Right lobe of liver (tissue), 6 donors: ENCODE results near the gene MZT2A. TPM values are rescaled to one million over a fixed set of nuclear protein-coding genes. Genes with fewer than 3 reads are reported as not detected.
"Not testable (repeated sequence)": the region's sequence is repeated elsewhere in the genome, so short reads cannot be mapped to it uniquely, and the experiment has no call there.

ENCODE experiments used
- ATAC-seq, 4 donors: fragments of 200-7000 bp; cut with Tn5 transposase; one replicate each; pipeline ENCODE4 v1.9.1; 2020; ENCODE audit warnings: mild to moderate bottlenecking in 4 of 4, moderate library complexity in 4 of 4
- DNase-seq, 3 donors: peaks; one replicate each; pipeline ENCODE4 v3.0.0-alpha.2; 2020
- H3K27ac ChIP-seq, 3 donors: fragments of 200-600 bp; one replicate each; pipeline ENCODE4 v1.8.0; 2022
- H3K27me3 ChIP-seq, 2 donors: fragments of 200-600 bp; one replicate each; pipeline ENCODE4 v1.8.0; 2022
- H3K36me3 ChIP-seq, 4 donors: fragments of 200-600 bp; sonication (generic) in 1 of 4; one replicate each; pipeline versions ENCODE4 v1.5.1 to v1.8.0; 2017 to 2022; ENCODE audit warnings: control low read depth in 1 of 4
- H3K4me1 ChIP-seq, 4 donors: fragments of 200-600 bp; sonication (generic) in 1 of 4; one replicate each; pipeline versions ENCODE4 v1.5.1 to v1.8.0; 2017 to 2022; ENCODE audit warnings: control low read depth in 1 of 4
- H3K4me3 ChIP-seq, 3 donors: fragments of 200-600 bp; one replicate each; pipeline ENCODE4 v1.8.0; 2022
- H3K9me3 ChIP-seq, 4 donors: fragments of 200-600 bp; sonication (generic) in 1 of 4; one replicate each; pipeline versions ENCODE4 v1.5.1 to v1.8.0; 2017 to 2022; ENCODE audit warnings: control low read depth in 1 of 4
- POLR2A ChIP-seq: fragments of 450-650 bp; IDR thresholded peaks from one replicate; pipeline ENCODE4 v1.6.1; 2017; ENCODE audit warnings: antibody characterized with exemption, mild to moderate bottlenecking
- WGBS: methylation state at CpG from one replicate; pipeline ENCODE4 v1.1.6; 2018; ENCODE audit warnings: low coverage, low lambda C conversion rate; ENCODE audit not compliant: insufficient coverage; ENCODE audit errors: missing lambda C conversion rate; 5-methylcytosine and 5-hydroxymethylcytosine counted together
- intact Hi-C, 2 donors: fragments of 100-400 bp; cut with DNase I; formaldehyde crosslinking; loops; one replicate each; pipeline versions ENCODE4 v1.11.2 to v1.14.1; 2022
- total RNA-seq, 6 experiments: library from RNA; depleted of rRNA in 2 of 6; stranded (reverse); fragments of >200 nt in 2 of 6; fragmentation: NEBNext Ultra II Directional in 3 of 6; extraction: Animal tissue kit (Norgen Biotek cat#: 25700) in 3 of 6; gene quantifications; one replicate each; pipeline versions ENCODE4 v1.1.0 to v1.2.4, GENCODE V29; 2016 to 2023
- TF ChIP-seq, protein P1 (sequence below), 4 donors: fragments of 200-600 bp in 3 of 4; fragments of 450-650 bp in 1 of 4; IDR thresholded peaks; one replicate each; pipeline versions ENCODE4 v1.5.1 to v1.8.0; 2016 to 2022; ENCODE audit warnings: antibody characterized with exemption in 4 of 4, mild to moderate bottlenecking in 2 of 4
- donor health status: DM: no; HTN: yes; CAD: no.
- donor health status: DM: no; HTN: no; CAD: no.
- donor health status: DM: no; HTN: no; CAD: no.
- donor health status: DM: no; HTN: yes; CAD: no.
- donor health status: DM: no; HTN: yes; CAD: no.

The MZT2A gene
- total RNA-seq, 6 experiments from 2014 or later = 36.5 to 61.9 (median 42.6) TPM

DNA sequence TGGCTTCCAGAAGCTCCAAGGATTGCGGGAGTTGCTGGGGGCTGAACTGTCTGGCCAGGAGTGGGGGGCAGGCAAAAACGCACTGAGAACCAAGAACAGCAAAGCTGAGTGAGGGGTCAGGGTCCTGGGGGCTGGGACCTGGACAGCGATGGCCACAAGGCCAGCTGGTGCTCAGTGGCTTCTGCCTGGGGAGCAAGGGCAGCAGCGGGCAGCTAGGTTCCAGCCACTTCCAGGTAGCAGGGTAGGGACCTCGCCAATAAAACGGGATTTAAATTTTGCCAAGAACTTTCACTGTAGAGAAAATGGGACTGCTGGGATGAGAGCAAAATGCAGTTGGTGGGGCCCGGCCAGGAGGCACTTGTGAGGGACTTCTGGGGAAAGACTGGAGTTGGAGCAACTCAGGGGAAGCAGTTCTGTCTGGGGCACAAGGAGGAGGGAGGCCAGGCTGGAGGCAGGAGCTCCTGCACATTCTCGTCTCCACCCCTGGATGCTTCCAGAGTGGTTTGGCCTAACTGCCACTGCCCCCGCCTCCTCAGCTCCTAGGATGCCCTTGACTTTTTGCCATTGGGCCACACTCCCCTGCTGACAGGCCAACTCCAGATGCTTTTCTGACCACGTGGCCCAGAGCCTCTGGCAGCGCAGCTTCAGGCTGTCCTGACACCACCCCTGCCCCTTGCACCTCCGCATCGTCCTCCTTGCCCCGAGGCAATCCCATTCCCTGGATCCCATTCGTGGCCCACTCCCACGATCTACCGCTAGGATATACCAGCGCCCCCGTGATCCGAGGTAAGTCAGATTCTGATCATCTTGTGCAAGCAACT lies 30.0 kb upstream of the MZT2A start:
- WGBS = 75% methylated on average over 9 of the region's 20 CpGs
- no peak overlapping the region for H3K27ac ChIP-seq
- H3K4me3 ChIP-seq = no peak overlapping the region
- intact Hi-C loops = no loop called here
- H3K9me3 ChIP-seq = no peaks in the 10 kb centered on the region
- DNase-seq = no peak
- peak in 1 of 4 donors; percentile 28 for ATAC-seq
- TF ChIP-seq, protein P1, sequence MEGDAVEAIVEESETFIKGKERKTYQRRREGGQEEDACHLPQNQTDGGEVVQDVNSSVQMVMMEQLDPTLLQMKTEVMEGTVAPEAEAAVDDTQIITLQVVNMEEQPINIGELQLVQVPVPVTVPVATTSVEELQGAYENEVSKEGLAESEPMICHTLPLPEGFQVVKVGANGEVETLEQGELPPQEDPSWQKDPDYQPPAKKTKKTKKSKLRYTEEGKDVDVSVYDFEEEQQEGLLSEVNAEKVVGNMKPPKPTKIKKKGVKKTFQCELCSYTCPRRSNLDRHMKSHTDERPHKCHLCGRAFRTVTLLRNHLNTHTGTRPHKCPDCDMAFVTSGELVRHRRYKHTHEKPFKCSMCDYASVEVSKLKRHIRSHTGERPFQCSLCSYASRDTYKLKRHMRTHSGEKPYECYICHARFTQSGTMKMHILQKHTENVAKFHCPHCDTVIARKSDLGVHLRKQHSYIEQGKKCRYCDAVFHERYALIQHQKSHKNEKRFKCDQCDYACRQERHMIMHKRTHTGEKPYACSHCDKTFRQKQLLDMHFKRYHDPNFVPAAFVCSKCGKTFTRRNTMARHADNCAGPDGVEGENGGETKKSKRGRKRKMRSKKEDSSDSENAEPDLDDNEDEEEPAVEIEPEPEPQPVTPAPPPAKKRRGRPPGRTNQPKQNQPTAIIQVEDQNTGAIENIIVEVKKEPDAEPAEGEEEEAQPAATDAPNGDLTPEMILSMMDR (IDR thresholded peaks at IDR 0.05) = no peak
- no peak for TF ChIP-seq POLR2A
- H3K27me3 ChIP-seq = no peaks in the 10 kb centered on the region
- H3K4me1 ChIP-seq = no peaks in the 10 kb centered on the region
- H3K36me3 ChIP-seq = no peaks in the 10 kb centered on the region

DNA sequence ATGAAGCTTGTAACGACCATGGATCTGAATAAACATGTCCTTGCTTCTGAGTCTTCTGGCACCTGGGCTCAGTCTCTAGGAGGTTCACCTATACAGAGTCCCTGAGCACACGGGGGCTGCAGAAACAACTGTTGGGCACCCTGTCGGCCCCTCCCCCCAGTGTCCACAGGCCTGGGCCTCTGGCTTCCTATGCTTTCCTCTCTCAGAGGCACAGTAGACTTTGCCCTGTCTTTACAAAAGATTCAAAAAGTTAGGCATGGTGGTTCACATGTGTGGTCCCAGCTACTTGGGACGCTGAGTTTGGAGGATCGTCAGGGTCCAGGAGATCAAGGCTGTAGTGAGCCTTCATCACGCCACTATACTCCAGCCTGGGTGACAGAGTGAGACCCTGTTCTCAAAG lies 29.3 kb upstream of the MZT2A start:
- H3K4me1 ChIP-seq, H3K27ac ChIP-seq, H3K4me3 ChIP-seq, H3K27me3 ChIP-seq, intact Hi-C loops, DNase-seq, H3K36me3 ChIP-seq, ATAC-seq, H3K9me3 ChIP-seq: not testable (repeated sequence)
- WGBS = 67% methylated on average over 1 of the region's 6 CpGs

DNA sequence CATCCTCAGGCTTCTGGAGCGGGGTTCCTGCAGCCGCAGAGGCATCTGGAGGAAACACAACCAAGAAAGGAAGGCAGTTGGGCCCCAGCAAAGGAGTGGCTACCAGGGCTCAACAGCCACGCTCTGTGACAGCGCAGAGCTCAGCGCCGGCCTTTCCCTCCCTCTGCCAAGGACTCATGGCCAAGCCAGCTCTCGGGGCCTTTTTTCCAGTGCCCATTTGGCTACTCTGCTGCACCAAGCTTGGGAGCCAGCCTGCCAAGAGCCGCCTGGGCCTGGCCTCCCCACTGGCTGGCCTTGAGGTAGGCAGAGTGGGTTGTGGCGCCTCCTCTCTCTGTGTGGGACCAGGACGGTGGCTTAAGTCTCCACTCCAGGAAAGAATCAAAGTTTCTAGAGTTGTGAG lies 28.3 kb upstream of the MZT2A start:
- no peak for ATAC-seq
- no peaks in the 10 kb centered on the region for H3K27me3 ChIP-seq
- H3K4me1 ChIP-seq = no peaks in the 10 kb centered on the region
- DNase-seq = peak in 1 of 3 donors; percentile 13
- H3K27ac ChIP-seq = no peak overlapping the region
- intact Hi-C loops = no loop called here
- no peak overlapping the region for H3K4me3 ChIP-seq
- WGBS = no CpG with 5 or more reads among the region's 10 CpGs
- no peaks in the 10 kb centered on the region for H3K36me3 ChIP-seq
- H3K9me3 ChIP-seq = no peaks in the 10 kb centered on the region
- TF ChIP-seq POLR2A = no peak
- TF ChIP-seq, protein P1 (IDR thresholded peaks at IDR 0.05) = no peak

DNA sequence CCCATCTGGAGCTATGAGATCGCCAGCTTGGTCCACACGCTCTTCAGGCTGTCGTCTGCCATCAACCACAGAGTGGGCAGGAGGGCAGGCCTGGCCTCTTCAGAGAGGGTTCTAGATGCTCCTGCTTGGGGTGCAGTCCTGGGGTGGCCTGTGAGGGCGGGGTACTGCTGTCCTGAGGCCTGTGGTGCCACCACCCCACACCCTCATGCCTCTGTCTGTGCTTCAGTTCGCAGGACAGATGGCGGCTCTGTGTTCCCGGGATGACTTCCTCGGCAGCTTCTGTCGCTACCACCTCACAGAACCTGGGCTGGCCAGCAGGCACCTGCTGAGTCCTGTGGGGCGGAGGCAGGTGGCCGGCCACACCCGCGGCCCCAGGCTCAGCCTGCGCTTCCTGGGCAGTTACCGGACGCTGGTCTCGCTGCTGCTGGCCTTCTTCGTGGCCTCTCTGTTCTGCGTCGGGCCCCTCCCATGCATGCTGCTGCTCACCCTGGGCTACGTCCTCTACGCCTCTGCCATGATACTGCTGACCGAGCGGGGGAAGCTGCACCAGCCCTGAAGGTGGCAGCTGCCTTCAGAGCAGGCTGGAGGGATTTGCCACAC lies 27.8 kb upstream of the MZT2A start:
- H3K9me3 ChIP-seq, intact Hi-C loops, H3K4me1 ChIP-seq, DNase-seq, H3K27me3 ChIP-seq, H3K27ac ChIP-seq, H3K36me3 ChIP-seq, H3K4me3 ChIP-seq, ATAC-seq: not testable (repeated sequence)
- WGBS = no CpG with 5 or more reads among the region's 24 CpGs

DNA sequence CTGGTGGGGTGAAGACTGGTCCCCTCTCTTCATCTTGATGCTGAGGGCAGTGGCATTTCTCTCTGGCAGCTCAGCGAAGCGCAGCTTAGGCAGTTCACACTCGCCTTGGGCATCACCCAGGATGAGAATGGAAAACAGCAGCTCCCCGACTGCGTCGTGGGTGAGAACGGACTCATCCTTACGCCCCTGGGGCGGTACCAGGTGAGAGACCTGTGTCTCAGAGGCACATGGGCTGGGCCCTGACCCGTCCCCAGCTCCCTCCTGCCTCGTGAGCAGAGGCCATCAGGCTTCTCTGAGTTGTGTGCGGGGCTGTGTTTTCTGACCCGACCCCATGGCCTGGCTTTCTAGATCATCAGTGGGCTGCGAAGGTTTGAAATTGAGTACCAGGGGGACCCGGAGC lies 27.3 kb upstream of the MZT2A start:
- ATAC-seq (no peak), DNase-seq (peak in 1 of 3 donors; percentile 9)
- WGBS = 80% methylated on average over 1 of the region's 15 CpGs
- no peak overlapping the region for H3K4me3 ChIP-seq
- TF ChIP-seq, protein P1 (IDR thresholded peaks at IDR 0.05) = no peak
- TF ChIP-seq POLR2A = no peak
- no peaks in the 10 kb centered on the region for H3K27me3 ChIP-seq
- H3K27ac ChIP-seq = no peak overlapping the region
- no peaks in the 10 kb centered on the region for H3K36me3 ChIP-seq
- intact Hi-C loops = no loop called here
- H3K4me1 ChIP-seq = no peaks in the 10 kb centered on the region
- H3K9me3 ChIP-seq = no peaks in the 10 kb centered on the region

DNA sequence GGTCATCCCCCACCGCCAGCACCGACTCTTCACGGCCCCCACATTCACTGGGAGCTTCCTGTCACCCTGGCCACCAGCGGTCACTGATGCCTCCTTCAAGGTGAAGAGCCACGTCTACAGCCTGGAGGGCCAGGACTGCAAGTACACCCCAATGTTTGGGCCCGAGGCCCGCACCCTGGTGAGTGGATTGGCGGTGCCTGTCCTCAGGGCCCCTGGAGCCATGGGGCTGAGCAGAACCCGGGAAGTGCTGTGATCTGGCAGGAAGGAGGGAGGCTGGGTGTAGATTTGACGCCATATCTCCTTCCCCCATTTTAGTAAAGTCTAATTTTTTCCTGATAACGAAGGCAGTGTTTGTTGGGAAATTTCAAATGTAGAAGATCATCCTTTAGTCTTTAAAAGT lies 26.3 kb upstream of the MZT2A start:
- ATAC-seq, H3K27me3 ChIP-seq, H3K4me3 ChIP-seq, H3K9me3 ChIP-seq, H3K27ac ChIP-seq, intact Hi-C loops, H3K4me1 ChIP-seq, H3K36me3 ChIP-seq, DNase-seq: not testable (repeated sequence)
- 67% methylated on average over 1 of the region's 11 CpGs for WGBS

DNA sequence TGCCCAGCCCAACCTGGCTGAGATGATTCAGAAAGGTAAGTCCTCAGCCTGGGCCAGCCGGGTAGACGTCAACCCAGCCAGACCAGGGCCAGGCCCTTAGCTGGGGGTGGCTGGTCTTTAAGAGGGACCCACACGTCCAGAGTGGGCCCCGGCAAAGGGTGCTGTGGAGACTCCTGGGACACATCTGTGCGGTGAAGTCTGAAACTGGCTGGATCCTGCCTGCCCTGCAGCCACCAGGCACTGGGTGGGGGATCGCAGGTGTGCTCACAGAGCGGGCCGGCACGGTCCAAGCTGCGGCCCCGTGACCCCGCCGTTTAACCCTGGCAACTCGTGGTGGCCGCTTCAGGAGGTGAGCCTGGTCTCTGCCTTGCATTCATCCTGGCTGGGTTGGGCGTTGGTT lies 25.7 kb upstream of the MZT2A start:
- intact Hi-C loops, H3K4me3 ChIP-seq, DNase-seq, ATAC-seq, H3K9me3 ChIP-seq, H3K27ac ChIP-seq, H3K4me1 ChIP-seq, H3K27me3 ChIP-seq, H3K36me3 ChIP-seq: not testable (repeated sequence)
- no CpG with 5 or more reads among the region's 16 CpGs for WGBS
